GM04503 (cell line): ENCODE results near the gene TMEM150B.

ENCODE experiments used
- DNase-seq: peaks from one replicate; pipeline ENCODE4 v3.0.0-alpha.2; 2012; ENCODE audit warnings: low read depth

TMEM150B gene

GRCh38 chr19:55305983-55306562 is 19.1 kb downstream of the TMEM150B start:
- no peak for DNase-seq

DNA sequence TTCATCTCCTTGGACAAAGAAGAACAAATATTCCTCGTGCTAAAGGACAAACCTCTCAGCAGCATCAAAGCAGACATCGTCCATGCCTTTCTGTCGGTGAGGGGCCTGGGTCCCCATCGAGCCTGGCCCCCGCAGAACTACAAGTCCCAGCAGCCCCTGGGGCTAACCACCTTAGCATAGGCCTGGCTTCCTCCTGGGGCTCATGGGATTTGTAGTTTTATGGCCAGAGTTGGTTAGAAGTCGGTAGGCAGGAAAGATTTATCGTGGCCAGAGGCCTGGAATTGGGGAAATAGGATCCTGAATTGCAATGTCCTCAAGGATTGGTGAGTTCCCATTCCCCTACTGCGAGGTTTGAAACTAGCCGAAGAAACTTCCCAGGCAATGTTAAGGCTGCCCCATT is 19.6 kb downstream of the TMEM150B start:
- DNase-seq = no peak

DNA sequence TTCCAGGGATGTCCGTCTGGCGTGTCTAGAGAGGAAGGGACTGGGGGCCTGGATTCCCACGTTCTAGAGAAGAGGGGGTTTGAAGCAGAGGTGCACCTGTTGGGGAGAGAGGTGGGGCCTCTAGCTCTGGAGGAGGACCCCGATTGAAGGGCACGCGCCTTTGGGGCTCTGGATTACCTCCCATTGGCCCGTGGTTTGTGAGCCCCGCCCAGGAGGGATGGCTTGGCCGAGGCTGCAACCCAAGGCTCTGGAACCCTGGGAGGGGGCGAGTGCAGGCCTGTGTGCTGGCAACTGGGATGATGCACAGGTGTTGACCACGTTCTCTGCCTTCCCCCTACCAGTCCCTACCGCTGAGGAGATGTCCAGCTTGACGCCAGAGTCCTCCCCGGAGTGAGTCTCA is 20.2 kb downstream of the TMEM150B start:
- no peak for DNase-seq

- DNase-seq = no peak
Observed at GRCh38 chr19:55304279-55304978, 20.7 kb downstream of the TMEM150B start.

- DNase-seq = no peak
Observed at GRCh38 chr19:55303477-55303876, 21.7 kb downstream of the TMEM150B start.

DNA sequence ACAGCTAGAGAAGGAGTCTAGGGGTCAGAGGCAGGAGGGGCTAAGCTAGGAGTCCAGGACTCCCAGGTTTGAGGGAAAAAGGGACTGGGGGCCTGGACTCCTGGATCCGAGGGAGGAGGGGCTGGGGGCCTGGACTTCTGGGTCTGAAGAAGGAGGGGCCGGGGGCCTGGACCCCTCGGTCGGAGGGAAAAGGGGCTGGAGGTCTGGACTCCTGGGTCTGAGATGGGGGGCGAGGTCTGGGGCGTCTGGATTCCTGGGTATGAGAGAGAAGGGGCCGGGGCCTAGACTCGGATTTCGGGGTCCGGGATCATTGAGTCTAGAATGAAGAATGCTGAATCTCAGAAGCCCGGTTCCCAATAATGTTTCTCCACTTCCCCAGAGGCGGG is 22.8 kb downstream of the TMEM150B start:
- DNase-seq = no peak

DNA sequence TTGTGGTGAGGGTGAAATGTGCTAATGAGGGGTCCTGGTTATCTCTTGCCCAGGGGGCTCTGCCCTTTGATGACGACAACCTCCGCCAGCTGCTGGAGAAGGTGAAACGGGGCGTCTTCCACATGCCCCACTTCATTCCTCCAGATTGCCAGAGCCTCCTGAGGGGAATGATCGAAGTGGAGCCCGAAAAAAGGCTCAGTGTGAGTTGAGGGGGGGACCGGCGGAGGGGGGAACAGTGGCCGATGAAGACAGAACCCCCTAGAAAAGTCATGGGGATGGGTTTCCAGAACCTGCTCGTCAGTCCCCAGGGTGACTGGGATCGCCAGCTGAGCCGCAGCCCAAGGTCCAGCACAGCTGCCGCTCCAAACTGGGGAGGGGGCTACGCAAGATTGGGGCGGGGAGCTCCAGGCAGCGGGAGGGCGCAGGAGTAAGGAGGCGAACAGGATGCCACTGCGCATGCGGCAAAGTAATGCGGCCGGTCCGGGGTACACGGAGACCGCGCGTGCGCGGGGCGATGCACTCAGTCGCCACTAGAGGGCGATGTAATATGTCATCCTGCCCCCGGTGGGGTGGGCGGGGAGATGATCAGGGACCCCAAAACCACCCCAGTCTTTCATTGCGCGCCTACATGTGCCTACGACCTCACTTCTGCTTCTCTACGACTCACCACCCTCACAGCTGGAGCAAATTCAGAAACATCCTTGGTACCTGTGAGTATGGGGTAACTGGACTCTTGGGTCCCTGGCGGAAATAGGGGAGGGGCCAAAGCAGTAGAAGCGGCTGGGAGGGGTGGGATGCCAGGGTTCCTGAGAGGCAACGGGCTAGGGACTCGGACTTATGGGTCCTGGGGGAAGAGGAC is 23.5 kb downstream of the TMEM150B start:
- DNase-seq = peak; percentile 11

DNA sequence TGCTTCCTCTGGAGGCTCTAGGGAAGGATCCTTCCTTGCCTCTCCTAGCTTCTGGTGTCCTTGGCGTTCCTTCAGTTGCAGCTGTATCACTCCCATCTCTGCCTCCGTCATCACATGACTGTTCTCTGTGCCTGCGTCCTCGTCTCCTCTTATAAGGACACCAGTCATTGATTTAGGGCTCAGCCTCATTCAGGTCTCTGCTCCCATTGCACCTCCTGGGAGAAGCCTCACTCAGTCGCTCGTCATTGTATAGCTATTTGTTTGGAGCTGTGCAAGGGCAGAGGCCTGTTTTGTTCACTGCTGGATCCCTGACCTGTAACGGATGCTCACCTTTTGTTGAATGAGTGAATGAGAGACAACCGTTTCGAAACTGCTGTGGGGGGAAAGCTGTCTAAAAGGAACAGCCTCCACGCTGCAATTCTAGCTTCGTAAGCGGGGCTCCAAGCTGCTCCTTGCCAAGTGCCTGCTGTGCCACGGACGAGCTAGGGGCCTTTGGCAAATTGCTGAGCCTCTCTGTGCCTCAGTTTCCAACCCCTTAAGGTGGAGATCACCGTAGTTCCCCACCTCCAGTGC is 24.2 kb downstream of the TMEM150B start:
- no peak for DNase-seq

- no peak for DNase-seq
Observed at GRCh38 chr19:55299991-55300390, 25.1 kb downstream of the TMEM150B start.

DNA sequence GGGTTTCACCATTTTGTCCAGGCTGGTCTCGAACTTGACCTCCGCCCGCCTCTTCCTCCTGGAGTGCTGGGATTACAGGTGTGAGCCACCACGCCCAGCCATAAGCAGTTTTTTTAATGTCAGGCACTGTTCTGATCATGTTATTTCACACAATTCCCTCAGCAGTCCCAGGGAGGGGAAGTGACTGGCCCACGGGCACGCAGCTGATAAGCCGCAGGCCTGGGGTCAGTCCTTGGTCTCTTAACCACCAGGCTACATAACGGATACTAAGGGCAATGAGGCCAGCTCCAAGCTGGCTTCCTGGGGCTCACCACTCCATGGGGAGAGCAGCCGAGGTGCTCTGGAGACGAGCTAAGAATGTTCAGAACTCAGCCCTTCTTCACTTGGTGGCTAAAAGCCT is 27.9 kb downstream of the TMEM150B start:
- DNase-seq = no peak

GRCh38 chr19:55289117-55289796 is 35.9 kb downstream of the TMEM150B start:
- no peak for DNase-seq

DNA sequence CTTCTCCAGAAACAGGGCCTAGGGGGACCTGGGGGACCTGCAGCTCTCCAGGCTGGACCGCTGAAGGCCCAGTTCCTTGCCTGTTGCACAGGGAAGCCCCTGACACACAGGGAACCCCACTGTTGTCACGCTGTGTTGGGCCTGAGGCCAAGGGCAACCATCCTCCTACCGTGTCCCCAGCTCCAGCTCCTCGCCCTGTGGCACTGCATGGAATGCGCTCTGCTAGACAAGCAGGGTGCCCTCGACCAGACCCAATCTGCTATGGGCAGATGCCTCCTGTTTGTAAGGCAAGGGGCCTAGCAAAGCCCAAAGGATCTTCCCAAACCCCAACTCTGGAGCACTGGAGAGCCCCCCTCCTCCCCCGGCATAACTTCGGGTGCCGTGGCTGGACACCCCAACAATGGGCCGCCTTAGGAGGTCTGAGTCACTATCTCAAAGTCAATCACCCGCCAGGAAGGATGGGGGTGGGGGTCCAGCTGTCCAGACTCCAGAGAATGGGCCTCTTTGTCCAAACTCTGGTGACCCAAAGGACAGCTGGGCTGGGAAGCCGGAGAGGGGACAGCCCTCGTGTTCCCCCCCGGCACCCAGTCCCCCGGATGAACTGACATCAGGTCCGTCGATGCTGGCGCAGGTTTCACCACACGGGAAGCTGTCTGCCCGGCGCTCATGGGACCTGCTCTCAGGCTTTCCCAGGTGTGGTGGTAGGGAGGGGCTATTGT is 37.6 kb downstream of the TMEM150B start:
- DNase-seq = no peak

GRCh38 chr19:55285229-55285890 is 39.8 kb downstream of the TMEM150B start:
- no peak for DNase-seq

DNA sequence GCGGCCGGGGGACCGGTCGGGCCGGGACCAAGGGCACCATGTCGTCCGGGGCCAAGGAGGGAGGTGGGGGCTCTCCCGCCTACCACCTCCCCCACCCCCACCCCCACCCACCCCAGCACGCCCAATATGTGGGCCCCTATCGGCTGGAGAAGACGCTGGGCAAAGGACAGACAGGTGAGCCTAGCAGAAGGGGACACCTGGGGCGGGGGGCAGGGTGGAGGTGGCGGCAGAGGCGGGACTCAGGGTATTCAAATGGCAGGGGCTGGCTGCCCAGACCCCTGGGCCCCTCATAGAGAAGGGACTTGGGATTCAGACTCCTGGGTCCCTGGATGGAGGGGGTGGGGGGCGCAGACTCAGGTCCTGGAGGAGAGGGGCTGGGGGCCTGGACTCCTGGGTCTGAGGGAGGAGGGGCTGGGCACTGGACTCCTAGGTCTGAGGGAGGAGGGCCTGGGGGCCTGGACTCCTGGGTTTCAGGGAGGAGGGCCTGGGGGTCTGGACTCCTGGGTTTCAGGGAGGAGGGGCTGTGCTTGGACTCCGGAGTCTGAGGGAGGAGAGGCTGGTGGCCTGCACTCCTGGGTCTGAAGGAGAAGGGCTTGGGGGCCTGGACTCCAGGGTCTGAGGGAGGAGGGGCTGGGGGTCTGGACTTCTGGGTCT is 40.6 kb downstream of the TMEM150B start:
- DNase-seq = no peak

DNA sequence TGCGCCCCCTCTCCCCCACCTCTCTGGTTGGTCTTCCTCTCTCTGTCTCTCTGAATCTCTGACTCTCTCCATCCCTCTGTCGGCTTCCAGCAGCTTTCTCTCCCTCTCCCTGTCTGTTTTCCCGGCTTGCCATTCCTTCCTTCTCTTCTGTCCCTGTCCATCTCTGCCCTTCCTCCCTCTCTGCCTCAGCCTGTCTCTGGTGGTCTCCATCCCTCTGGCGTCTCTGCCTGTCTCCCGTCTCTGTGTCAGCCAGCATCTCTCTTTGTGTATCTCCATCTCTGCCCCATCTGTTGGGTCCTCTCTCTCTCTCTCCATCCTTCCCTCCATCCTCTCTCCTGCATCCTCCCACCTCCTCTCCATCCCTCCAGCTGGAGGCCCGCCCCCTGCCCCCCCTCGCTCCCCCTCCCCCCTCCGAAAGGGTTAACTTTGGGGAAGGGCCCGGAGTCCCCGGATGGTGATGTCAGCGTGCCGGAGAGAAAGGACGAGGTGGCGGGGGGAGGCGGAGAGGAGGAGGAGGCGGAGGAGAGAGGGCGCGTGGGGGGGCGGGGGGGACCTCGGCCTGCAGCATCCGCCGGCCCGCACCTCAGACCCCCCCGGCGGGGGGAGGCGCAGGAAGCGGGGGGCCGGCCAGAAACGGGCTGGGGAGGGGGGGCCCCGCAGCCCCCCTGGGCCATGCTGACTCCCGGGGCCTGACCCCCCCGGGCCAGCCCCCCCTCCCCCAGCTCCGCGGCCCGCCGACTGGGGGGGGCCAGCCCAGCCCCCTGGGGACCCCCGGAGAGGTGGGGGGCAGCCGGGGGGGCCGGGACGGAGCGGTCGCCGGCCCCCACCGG is 41.4 kb downstream of the TMEM150B start, which contains the start of gene BRSK1:
Gene BRSK1 (plus strand): TSS at position 450 of the 830 bp plus-strand sequence. CDS start 446 bp downstream, outside the sequence.
- DNase-seq = no peak

DNA sequence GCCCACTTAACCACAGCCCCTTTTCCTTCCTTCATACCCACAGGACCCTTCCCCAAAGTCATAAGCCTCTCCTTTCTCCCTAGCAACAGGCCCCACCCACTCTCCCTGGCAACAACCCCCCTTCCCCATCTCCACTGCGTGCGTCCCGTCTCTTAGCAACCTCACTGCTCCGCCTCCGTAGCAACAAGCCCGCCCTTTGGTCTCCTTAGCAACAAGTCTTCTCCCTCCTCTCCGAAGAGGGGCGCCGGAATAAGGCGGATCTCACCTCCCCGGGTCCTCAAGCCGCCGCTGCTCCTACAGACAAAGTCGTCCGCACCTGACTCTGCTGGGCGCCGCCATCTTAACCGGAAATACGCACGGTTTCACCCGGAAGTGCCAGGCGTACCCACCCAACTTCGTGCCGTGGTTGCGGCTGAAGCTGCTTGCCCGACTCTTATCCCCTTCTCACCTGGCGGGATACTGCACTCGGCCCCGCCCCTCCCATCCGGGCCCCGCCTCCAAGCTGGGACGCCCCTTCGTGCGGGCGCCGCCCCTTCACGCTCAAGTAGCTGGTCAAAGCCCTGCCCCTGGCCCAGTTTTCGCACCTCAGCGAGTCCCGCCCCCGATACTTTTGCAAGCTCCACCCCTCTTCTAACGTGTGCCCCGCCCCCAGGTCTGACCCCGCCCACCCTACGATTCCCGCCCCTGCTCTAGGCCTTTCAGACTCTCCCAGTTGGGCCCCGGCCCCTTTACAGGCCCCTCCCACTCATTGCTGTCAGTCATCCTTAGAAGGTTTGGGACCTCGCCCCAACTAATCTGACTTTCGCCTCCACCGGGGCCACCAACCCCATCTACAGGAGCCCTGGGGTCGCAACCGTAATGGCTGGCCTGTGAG is 45.1 kb downstream of the TMEM150B start, which contains the start of gene HSPBP1:
Gene HSPBP1 (minus strand): TSS at position 341 of the 874 bp plus-strand sequence. CDS start 502 bp downstream, outside the sequence.
- peak; percentile 46 for DNase-seq

DNA sequence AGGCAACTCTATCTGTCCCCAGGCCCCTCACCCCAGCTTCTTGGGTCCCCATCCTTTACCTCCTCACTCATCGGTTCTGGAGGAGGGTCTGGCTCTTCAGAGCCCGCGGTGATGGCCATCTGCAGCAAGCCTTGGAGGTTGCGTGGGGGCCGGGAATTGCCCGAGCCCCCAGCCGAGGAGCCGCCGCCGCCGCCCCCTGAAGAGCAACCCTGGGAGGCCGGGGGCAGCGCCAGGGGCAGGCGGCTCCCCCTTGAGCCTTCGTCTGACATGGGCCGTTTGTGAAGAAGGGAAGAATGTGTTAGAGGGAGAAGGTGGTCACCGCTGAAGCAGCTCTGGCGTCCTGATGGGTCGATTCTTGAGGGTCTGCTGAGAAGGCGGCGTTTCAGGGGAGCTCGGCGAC is 45.8 kb downstream of the TMEM150B start:
- no peak for DNase-seq
